Testis (tissue), 2 donors: ENCODE results near the gene MRPL19.

ENCODE experiments used
- CTCF ChIP-seq, 3 experiments: fragments of 450-650 bp in 2 of 3; fragments of 200-600 bp in 1 of 3; sonication (generic) in 1 of 3; IDR thresholded peaks; one replicate each; pipeline ENCODE4 v1.5.1; 2016 to 2019; ENCODE audit warnings: antibody characterized with exemption in 3 of 3, mild to moderate bottlenecking in 2 of 3, moderate library complexity in 1 of 3
- POLR2A ChIP-seq: fragments of 450-650 bp; IDR thresholded peaks from one replicate; pipeline ENCODE4 v1.6.1; 2017; ENCODE audit warnings: antibody characterized with exemption, mild to moderate bottlenecking, moderate library complexity

DNA sequence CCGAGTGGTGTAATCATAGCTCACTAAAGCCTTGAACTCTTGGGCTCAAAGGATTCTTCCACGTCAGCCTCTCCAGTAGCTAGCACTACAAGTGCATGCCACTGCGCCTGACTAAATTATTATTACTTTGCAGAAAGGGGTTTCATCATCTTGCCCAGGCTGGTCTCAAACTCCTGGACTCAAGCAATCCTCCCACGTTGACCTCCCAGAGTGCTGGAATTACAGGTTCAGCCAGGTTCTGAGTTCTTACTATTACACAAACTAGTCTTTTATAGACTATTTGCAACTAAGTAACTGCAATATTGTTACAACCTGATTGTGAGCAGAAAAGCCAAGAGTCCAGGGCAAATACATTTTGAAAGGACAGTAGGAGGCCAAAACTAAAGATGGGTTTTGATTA is 35.9 kb upstream of the MRPL19 start:
- TF ChIP-seq CTCF (IDR thresholded peaks at IDR 0.05): no peak
- TF ChIP-seq POLR2A: no peak
